ENCODE results near the gene OR2A12.
"Not testable (repeated sequence)": the region's sequence is repeated elsewhere in the genome, so short reads cannot be mapped to it uniquely, and the experiment has no call there.

The OR2A12 gene

DNA sequence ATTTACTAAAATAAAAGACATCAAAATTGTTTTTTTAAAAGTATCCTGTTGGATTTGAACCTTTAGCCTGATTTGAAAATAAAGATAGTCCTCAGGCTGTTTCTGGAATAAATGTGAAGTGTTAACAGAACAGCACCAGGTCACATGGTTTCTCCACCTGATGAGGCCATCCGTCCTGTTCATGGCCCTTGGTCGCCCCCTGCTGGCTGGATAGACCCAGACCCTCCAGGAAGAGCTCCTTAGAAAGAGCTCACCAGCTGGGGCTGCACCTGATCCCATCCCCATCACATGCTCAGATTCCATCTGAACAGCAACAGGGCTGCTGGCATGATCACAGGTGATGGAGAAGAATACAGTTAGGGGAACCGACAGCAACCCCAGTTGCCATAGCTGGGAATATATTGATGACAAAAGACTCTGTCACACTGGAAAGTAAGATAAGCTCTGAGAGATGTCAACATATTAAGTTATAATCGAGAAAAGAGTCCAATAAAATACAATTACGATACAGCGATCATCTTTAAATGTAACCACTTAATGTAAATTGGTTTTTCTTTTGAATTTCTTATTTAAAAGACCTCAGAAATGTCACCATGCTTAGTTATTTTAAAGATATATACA, 41.7 kb downstream of the OR2A12 start:
- peak; percentile 63 for DNase-seq

DNA sequence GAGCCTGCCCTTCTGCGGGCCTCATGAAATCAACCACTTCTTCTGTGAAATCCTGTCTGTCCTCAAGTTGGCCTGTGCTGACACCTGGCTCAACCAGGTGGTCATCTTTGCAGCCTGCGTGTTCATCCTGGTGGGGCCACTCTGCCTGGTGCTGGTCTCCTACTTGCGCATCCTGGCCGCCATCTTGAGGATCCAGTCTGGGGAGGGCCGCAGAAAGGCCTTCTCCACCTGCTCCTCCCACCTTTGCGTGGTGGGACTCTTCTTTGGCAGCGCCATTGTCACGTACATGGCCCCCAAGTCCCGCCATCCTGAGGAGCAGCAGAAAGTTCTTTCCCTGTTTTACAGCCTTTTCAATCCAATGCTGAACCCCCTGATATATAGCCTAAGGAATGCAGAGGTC, 43.5 kb downstream of the OR2A12 start:
- DNase-seq = not testable (repeated sequence)

- DNase-seq = no peak
Observed at GRCh38 chr7:144130730-144131129, 44.7 kb downstream of the OR2A12 start.

- no peak for DNase-seq
Observed at GRCh38 chr7:144132262-144132661, 46.2 kb downstream of the OR2A12 start.

GRCh38 chr7:144133307-144133706, 47.2 kb downstream of the OR2A12 start:
- DNase-seq = no peak

DNA sequence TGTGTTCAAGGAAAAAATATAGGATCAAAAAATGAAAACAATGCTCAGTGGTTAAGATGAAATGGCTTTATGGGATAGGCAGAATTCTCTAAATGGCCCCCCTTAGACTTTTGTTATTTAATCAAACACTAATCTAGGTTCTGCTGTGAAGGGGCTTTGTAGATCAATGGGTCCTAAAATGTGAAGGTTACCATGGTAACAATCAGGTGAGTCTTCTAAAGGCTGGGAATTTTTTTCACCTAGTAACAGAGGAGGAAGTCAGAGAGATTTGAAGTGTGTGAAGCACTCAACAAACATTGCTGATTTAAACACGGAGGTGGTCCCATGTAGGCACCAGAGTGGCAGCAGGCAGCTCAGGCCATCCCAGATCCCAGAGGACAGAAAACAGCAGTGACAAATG, 48.0 kb downstream of the OR2A12 start:
- no peak for DNase-seq

- DNase-seq = no peak
Observed at GRCh38 chr7:144137501-144137900, 51.4 kb downstream of the OR2A12 start.

DNA sequence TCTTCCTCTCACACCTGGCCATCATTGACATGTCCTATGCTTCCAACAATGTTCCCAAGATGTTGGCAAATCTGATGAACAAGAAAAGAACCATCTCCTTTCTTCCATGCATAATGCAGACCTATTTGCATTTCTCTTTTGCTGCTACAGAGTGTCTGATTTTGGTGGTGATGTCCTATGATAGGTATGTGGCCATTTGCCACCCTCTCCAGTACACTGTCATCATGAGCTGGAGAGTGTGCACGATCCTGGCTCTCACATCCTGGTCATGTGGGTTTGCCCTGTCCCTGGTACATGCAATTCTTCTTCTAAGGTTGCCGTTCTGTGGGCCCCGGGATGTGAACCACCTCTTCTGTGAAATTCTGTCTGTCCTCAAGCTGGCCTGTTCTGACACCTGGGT, 56.1 kb downstream of the OR2A12 start:
- DNase-seq = no peak

DNA sequence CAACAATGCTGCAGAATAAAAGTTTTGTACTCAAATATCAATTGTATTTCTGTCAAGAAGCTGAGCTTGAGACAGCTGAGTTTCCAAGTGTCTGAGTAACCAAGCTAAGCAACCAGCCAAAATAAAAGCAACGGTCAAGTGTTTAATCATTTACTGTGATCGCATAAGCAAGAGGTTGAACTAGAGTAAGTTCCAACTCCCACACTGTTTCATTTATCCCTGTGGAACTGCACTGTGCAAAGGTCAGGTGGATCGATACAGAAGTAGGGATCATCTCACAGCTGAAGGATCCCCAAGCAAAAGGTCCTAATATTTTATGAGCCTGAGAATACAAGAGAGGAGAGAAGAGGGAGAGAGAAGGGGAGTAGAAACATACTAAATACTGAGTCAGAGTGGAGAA, 58.3 kb downstream of the OR2A12 start:
- DNase-seq = no peak

DNA sequence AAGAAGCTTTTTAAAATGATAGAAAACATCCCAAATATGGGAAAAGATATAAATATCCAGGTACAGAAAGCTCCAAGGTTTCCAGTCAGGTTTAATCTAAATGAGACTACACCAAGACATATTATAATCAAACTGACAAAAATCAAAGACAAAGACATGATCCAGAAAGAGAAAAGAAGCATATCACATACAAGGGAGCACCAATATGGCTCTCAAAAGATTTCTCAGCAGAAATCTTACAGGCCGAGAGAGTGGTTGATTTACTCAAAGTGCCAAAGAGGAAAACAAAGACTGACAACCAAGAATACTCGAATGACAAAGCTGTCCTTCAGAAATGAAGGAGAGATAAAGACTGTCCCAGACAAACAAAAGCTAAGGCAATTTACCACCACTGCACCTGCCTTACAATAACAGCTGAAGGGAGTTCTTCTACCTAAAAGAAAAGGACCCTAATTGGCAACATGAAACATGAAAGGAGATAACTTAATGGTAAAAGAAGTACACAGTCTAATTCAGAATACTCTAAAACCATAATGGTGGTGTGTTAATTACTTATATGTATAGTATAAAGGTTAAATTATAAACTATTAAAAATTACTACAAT, 62.2 kb downstream of the OR2A12 start:
- no peak for DNase-seq

Measured in fibroblast of skin of right quadriceps (primary cell).